ENCODE data around the gene PLEKHA8. TPM values are rescaled to one million over a fixed set of nuclear protein-coding genes. Genes with fewer than 3 reads are reported as not detected.

Gene PLEKHA8
- total and polyA plus RNA-seq, 10 donors, result 1.4 to 13.6 (median 8.4) TPM

DNA sequence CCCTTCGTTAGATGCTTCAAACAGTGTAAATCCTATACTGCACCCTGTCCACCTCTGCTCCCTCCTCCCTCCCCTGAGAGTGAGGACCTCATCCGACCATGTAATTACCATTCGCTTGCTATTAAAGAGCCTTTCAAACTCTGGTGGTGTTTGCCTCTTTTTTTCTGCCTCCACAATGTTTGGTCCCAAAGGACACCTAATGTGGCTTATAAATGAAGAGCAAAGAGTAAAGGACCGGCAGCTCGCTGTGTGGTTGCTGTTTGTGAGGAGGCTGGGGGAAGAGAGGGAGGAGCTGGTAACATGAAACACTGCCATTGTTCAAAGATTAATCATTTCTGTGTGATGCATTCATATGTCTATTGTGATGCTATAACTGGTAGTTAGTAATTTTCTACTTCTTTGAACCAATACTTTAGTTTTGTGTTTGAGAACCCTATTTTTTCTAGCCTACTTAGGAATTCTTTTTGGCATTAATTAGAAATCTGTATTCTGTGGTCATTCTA, 134.5 kb downstream of the PLEKHA8 start:
- peak overlapping the region in 1 of 8 donors; percentile 29 for H3K4me3 ChIP-seq
- intact Hi-C loops (cut with DNase I; ENCODE audit: low total_unique reads), result loop anchor here (10.0 kb wide), 4 partner anchors 112 to 572 kb away; no protein-coding TSS in a partner anchor

DNA sequence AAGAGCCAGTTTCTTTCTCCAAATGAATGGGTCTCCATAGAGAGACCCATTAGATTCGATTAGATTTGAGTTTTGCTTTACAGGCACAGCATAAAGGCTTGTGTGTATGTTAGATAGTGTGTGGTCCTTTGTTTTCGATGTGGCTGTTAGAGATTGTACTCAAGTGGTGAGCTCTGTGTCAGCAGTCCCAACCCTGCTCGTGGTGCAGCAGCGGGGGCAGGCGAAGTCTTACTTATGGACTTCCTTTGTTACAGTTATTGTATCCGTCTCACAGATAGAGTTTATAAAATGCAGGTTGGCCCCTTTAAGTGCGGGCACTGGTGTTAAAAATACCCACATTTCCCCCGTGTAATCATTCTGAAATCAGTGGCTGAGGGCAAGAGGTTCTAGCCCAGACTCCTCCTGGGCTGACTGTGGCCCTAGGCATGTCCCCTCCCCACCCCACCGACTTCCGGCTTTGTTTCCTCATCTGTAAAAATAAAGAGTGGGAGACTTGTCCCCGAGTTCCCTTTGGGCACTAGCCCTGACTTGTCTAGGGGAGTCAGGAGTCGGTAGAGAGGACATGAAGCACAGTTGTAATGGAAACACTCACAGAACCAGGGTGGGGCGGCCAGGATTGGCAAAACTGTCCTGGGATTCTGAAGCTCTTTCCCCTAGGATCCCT, 135.2 kb downstream of the PLEKHA8 start:
- H3K27ac ChIP-seq, result peak overlapping the region in 7 of 8 donors; percentile 51 to 75 (median 61)
- no peaks in the 10 kb centered on the region for H3K36me3 ChIP-seq
- peak; percentile 82 for DNase-seq
- peak overlapping the region in 1 of 8 donors; percentile 29 for H3K4me3 ChIP-seq
- 22 to 29% (median 24%) methylated on average over 13 of the region's 13 CpGs for WGBS, 5 donors
- TF ChIP-seq POLR2A (IDR thresholded peaks at IDR 0.05), result no peak
- TF ChIP-seq, protein P1, sequence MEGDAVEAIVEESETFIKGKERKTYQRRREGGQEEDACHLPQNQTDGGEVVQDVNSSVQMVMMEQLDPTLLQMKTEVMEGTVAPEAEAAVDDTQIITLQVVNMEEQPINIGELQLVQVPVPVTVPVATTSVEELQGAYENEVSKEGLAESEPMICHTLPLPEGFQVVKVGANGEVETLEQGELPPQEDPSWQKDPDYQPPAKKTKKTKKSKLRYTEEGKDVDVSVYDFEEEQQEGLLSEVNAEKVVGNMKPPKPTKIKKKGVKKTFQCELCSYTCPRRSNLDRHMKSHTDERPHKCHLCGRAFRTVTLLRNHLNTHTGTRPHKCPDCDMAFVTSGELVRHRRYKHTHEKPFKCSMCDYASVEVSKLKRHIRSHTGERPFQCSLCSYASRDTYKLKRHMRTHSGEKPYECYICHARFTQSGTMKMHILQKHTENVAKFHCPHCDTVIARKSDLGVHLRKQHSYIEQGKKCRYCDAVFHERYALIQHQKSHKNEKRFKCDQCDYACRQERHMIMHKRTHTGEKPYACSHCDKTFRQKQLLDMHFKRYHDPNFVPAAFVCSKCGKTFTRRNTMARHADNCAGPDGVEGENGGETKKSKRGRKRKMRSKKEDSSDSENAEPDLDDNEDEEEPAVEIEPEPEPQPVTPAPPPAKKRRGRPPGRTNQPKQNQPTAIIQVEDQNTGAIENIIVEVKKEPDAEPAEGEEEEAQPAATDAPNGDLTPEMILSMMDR (IDR thresholded peaks at IDR 0.05 in 8 of 11, conservative IDR thresholded peaks at IDR 0.05 in 3 of 11), result no peak
- TF ChIP-seq POLR2AphosphoS5 (IDR thresholded peaks at IDR 0.05), result peak in 2 of 3 donors; percentile 10 to 11
- intact Hi-C loops (cut with DNase I; ENCODE audit: low total_unique reads), result loop anchor here (10.0 kb wide), 4 partner anchors 111 to 571 kb away; no protein-coding TSS in a partner anchor
- H3K27me3 ChIP-seq (replicated peaks in 1 of 7), result no peaks in the 10 kb centered on the region
- no peaks in the 10 kb centered on the region for H3K9me3 ChIP-seq
- H3K4me1 ChIP-seq, result peaks cover 18 to 76% (median 55%) of the 10 kb centered on the region in 6 donors

More for the DNA sequence above, 134.5 kb downstream of the PLEKHA8 start:
- Histone ChIP-seq H3K27me3 (replicated peaks in 1 of 7) (no peaks in the 10 kb centered on the region), H3K4me1 (peaks cover 18 to 77% (median 55%) of the 10 kb centered on the region in 6 donors), H3K9me3 (no peaks in the 10 kb centered on the region), H3K27ac (peak overlapping the region in 6 of 8 donors; percentile 51 to 75 (median 65)), H3K36me3 (no peaks in the 10 kb centered on the region)
- TF ChIP-seq POLR2A (IDR thresholded peaks at IDR 0.05) (no peak), POLR2AphosphoS5 (IDR thresholded peaks at IDR 0.05) (no peak)
- TF ChIP-seq, protein P1 (IDR thresholded peaks at IDR 0.05 in 8 of 11, conservative IDR thresholded peaks at IDR 0.05 in 3 of 11), result no peak
- no peak for DNase-seq
- WGBS, 5 donors, result 54 to 57% (median 56%) methylated on average over 5 of the region's 5 CpGs

DNA sequence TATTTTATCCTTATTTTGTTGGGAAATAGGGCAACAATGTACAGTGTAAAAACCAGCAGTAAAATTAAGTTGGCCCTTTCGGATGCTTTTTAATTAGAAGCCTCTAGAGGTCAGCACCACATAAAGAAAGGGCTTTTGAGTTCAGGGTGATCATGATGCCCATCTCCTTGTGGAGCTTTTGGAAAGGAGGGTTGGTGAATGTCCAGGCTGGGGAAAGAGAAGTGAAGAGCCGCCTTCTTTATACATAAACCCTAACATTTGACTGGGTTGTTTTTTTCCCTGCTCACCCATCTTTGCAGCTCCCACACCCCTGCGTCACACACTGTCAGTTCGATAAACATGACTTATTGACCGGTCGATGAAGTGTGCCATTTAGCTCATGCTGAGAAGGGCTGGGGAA, 136.4 kb downstream of the PLEKHA8 start:
- H3K4me3 ChIP-seq, result no peak overlapping the region
- no peak for DNase-seq
- no peaks in the 10 kb centered on the region for H3K9me3 ChIP-seq
- peaks cover 16 to 64% (median 47%) of the 10 kb centered on the region in 6 donors for H3K4me1 ChIP-seq
- 70 to 79% (median 72%) methylated on average over 6 of the region's 6 CpGs for WGBS, 5 donors
- H3K36me3 ChIP-seq, result no peaks in the 10 kb centered on the region
- H3K27me3 ChIP-seq (replicated peaks in 1 of 7), result no peaks in the 10 kb centered on the region
- H3K27ac ChIP-seq, result peak overlapping the region in 4 of 8 donors; percentile 14 to 72 (median 42)
- TF ChIP-seq, protein P1 (IDR thresholded peaks at IDR 0.05 in 8 of 11, conservative IDR thresholded peaks at IDR 0.05 in 3 of 11), result peak; percentile 14 to 65 (median 55)
- no peak for TF ChIP-seq POLR2AphosphoS5 (IDR thresholded peaks at IDR 0.05)
- intact Hi-C loops (cut with DNase I; ENCODE audit: low total_unique reads), result loop anchor here (10.0 kb wide), 4 partner anchors 110 to 570 kb away; no protein-coding TSS in a partner anchor

DNA sequence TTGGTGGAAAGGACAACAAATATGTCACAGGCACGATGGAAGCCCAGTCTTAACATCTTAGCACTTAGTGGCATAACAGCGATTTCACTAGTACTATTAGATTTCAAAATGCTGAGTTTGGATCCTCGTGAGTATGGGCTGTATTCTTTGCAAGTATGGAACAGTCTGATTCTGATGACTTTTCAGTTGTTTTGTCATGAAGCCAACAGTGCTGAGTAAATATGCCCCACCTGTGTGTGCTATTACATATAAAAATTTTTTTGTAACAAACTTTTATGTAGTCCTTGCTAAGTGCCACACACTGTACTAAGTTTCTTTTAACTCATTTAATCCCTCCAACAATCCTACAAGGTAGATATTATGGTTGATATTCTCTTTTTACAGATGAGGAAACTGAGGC, 137.4 kb downstream of the PLEKHA8 start:
- 80 to 91% (median 90%) methylated on average over 3 of the region's 3 CpGs for WGBS, 5 donors

More for the DNA sequence above, 137.4 kb downstream of the PLEKHA8 start:
- no peak for DNase-seq
- Histone ChIP-seq H3K36me3 (no peaks in the 10 kb centered on the region), H3K4me3 (no peak overlapping the region), H3K27me3 (replicated peaks in 1 of 7) (no peaks in the 10 kb centered on the region), H3K27ac (peak overlapping the region in 1 of 8 donors; percentile 22), H3K4me1 (peaks cover 14 to 57% (median 38%) of the 10 kb centered on the region in 6 donors), H3K9me3 (no peaks in the 10 kb centered on the region)
- TF ChIP-seq, protein P1 (IDR thresholded peaks at IDR 0.05 in 8 of 11, conservative IDR thresholded peaks at IDR 0.05 in 3 of 11), result no peak
- TF ChIP-seq POLR2A (IDR thresholded peaks at IDR 0.05) (no peak), POLR2AphosphoS5 (IDR thresholded peaks at IDR 0.05) (no peak)
- intact Hi-C loops (cut with DNase I; ENCODE audit: low total_unique reads), result loop anchor here (10.0 kb wide), 4 partner anchors 109 to 569 kb away; no protein-coding TSS in a partner anchor
